GM12801 (cell line): ENCODE measurements around the gene TMEM138.

Experiments
- CTCF ChIP-seq: IDR thresholded peaks from one replicate; pipeline ENCODE4 v1.5.1; 2011; ENCODE audit warnings: control low read depth; ENCODE audit not compliant: insufficient read length; ENCODE audit errors: extremely low read depth

The TMEM138 gene

GRCh38 chr11:61403658-61404057 is 41.5 kb downstream of the TMEM138 start:
- no peak for TF ChIP-seq CTCF

GRCh38 chr11:61404103-61404502 is 41.9 kb downstream of the TMEM138 start:
- TF ChIP-seq CTCF, result no peak

GRCh38 chr11:61404641-61405040 is 42.5 kb downstream of the TMEM138 start:
- TF ChIP-seq CTCF, result no peak

- no peak for TF ChIP-seq CTCF
Observed at GRCh38 chr11:61406067-61406466, 43.9 kb downstream of the TMEM138 start.

GRCh38 chr11:61406991-61407728 is 45.0 kb downstream of the TMEM138 start:
- TF ChIP-seq CTCF, result no peak

GRCh38 chr11:61411589-61411988 is 49.4 kb downstream of the TMEM138 start:
- no peak for TF ChIP-seq CTCF

- TF ChIP-seq CTCF, result no peak
Observed at GRCh38 chr11:61413496-61413895, 51.3 kb downstream of the TMEM138 start.
